Measurements from ENCODE around the gene VEGFB. TPM values are rescaled to one million over a fixed set of nuclear protein-coding genes. Genes with fewer than 3 reads are reported as not detected.
A peak's percentile ranks its signal among the peaks of the same experiment; 100 is the strongest.

The VEGFB gene
- total RNA-seq, 1 experiment from 2014 or later: 47.5 TPM

DNA sequence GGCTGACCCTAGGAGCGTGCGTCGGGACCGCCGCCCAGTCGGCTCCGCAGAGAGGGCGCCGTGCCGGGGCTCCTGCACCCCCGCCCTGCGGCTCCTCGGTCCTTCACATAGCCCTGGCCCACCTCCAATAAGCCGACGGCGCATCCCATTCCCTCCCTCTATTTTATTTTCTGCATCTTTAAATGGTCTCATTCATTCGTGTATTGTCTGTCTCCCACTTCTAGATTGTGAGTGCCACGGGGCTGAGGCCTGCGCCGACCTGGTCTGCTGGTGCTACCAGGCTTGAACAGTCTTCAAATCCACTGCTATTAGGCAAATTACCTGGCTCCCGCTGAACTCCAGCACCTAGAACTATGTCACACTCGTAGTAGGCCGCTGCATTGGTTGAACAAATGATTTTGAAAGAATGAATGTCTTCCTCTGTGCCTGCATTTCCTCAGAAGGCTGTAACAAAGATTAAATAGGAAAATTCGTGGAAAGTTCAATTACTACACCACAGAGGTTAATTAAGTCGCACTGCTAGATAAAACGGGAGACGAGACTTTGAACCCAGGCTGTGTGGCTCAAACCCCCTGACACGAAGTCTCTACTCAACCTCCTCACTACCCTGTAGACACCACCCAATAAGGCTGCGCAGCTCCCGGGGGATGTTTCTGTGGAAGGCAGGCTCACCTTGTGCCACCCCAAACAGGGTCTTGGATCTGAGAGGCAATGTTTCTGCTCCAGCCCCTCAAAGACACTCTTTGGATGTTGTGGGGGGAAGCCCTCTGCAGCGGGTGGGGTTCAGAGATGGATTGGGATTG lies 13.5 kb downstream of the VEGFB start:
- no peaks in the 10 kb centered on the region for H3K27me3 ChIP-seq (ENCODE audit: insufficient read depth, low read length)
- peak overlapping the region; percentile 57 to 74 for H3K4me3 ChIP-seq (replicated peaks in 1 of 2; ENCODE audit: low read depth in 1 of 2, low read length in 2 of 2)
- ChIA-PET CTCF (interaction anchor here (3.1 kb wide), 1 partner anchor 108 kb away, joined by 15 read pairs; no protein-coding TSS in a partner anchor), RAD21 (ENCODE audit: low non-redundant PET in 1 of 2, low total read pairs in 2 of 2, uncharacterized antibody in 2 of 2, unreplicated experiment in 2 of 2) (no interaction called here), POLR2A (interaction anchor here (2.4 to 4.6 kb wide), 2 partner anchors 22 to 56 kb away, joined by 5 to 29 read pairs; no protein-coding TSS in a partner anchor)
- H4K20me1 ChIP-seq (ENCODE audit: insufficient read depth): no peaks in the 10 kb centered on the region
- intact Hi-C loops (cut with micrococcal nuclease): no loop called here
- no peak overlapping the region for H2AFZ ChIP-seq (ENCODE audit: low read depth, low read length, poor library complexity, severe bottlenecking)
- peak overlapping the region; percentile 96 for H3K4me2 ChIP-seq (ENCODE audit: low read length)
- H3K9me2 ChIP-seq (ENCODE audit: insufficient read depth): no peaks in the 10 kb centered on the region
- DNase-seq (ENCODE audit: low read depth, low spot score) (no peak), ATAC-seq (peak; percentile 2; the same call in 1 of the 2 replicates)
- H3K4me1 ChIP-seq (ENCODE audit: control insufficient read depth in 1 of 2, insufficient read depth in 2 of 2, low read length in 2 of 2): peaks cover 34 to 76% of the 10 kb centered on the region in 2 experiments
- H3K9me3 ChIP-seq (ENCODE audit: control insufficient read depth in 1 of 2, insufficient read depth in 1 of 2, low read depth in 1 of 2, low read length in 2 of 2): no peaks in the 10 kb centered on the region
- no TSS peak for BruUV-seq (replicated peaks)
- peaks cover 0 to 12% of the 10 kb centered on the region in 2 experiments; a peak in 1 of 4 replicates for H3K36me3 ChIP-seq (ENCODE audit: control insufficient read depth in 1 of 2, insufficient read depth in 2 of 2, low read length in 2 of 2)
- peak overlapping the region; percentile 95 for H3K9ac ChIP-seq (ENCODE audit: low read length)
- TF ChIP-seq ZFX (IDR thresholded peaks at IDR 0.05) (peak; percentile 78), TCF7L2 (IDR thresholded peaks at IDR 0.05; ENCODE audit: borderline replicate concordance, extremely low read depth, insufficient read depth, insufficient read length) (no peak), POLR2A (IDR thresholded peaks at IDR 0.05; ENCODE audit: borderline replicate concordance, extremely low read depth, insufficient read depth, insufficient read length) (peak; percentile 13), JUND (IDR thresholded peaks at IDR 0.05) (no peak)
- peaks cover 50% of the 10 kb centered on the region for H3K79me2 ChIP-seq (ENCODE audit: insufficient read depth, low read length)
- H3K27ac ChIP-seq (ENCODE audit: low read depth, low read length): peak overlapping the region; percentile 94

- intact Hi-C loops (cut with micrococcal nuclease): no loop called here
- Histone ChIP-seq H3K9me3 (ENCODE audit: control insufficient read depth in 1 of 2, insufficient read depth in 1 of 2, low read depth in 1 of 2, low read length in 2 of 2) (no peaks in the 10 kb centered on the region), H3K79me2 (ENCODE audit: insufficient read depth, low read length) (peaks cover 50% of the 10 kb centered on the region), H3K4me3 (replicated peaks in 1 of 2; ENCODE audit: low read depth in 1 of 2, low read length in 2 of 2) (no peak overlapping the region), H3K36me3 (ENCODE audit: control insufficient read depth in 1 of 2, insufficient read depth in 2 of 2, low read length in 2 of 2) (peaks cover 0 to 6% of the 10 kb centered on the region in 2 experiments; a peak in 1 of 4 replicates), H3K9ac (ENCODE audit: low read length) (no peak overlapping the region), H3K27me3 (ENCODE audit: insufficient read depth, low read length) (no peaks in the 10 kb centered on the region), H2AFZ (ENCODE audit: low read depth, low read length, poor library complexity, severe bottlenecking) (no peak overlapping the region), H3K27ac (ENCODE audit: low read depth, low read length) (peak overlapping the region; percentile 94), H3K4me1 (ENCODE audit: control insufficient read depth in 1 of 2, insufficient read depth in 2 of 2, low read length in 2 of 2) (peaks cover 34 to 76% of the 10 kb centered on the region in 2 experiments), H4K20me1 (ENCODE audit: insufficient read depth) (no peaks in the 10 kb centered on the region), H3K4me2 (ENCODE audit: low read length) (peak overlapping the region; percentile 96), H3K9me2 (ENCODE audit: insufficient read depth) (no peaks in the 10 kb centered on the region)
- ATAC-seq: no peak
- DNase-seq (ENCODE audit: low read depth, low spot score): no peak
- RAD21 ChIA-PET (ENCODE audit: low non-redundant PET in 1 of 2, low total read pairs in 2 of 2, uncharacterized antibody in 2 of 2, unreplicated experiment in 2 of 2): no interaction called here
- CTCF ChIA-PET: interaction anchor here (1.9 kb wide), 1 partner anchor 108 kb away, joined by 4 read pairs; no protein-coding TSS in a partner anchor
- no TSS peak for BruUV-seq (replicated peaks)
- POLR2A ChIA-PET: interaction anchor here (1.4 kb wide), 1 partner anchor 63 kb away, joined by 3 read pairs; no protein-coding TSS in a partner anchor
- no peak for TF ChIP-seq ZNF274 (IDR thresholded peaks at IDR 0.05; ENCODE audit: low read depth, low read length)
- TF ChIP-seq RAD21 (IDR thresholded peaks at IDR 0.05; ENCODE audit: low read depth): no peak
- TF ChIP-seq, protein P1, sequence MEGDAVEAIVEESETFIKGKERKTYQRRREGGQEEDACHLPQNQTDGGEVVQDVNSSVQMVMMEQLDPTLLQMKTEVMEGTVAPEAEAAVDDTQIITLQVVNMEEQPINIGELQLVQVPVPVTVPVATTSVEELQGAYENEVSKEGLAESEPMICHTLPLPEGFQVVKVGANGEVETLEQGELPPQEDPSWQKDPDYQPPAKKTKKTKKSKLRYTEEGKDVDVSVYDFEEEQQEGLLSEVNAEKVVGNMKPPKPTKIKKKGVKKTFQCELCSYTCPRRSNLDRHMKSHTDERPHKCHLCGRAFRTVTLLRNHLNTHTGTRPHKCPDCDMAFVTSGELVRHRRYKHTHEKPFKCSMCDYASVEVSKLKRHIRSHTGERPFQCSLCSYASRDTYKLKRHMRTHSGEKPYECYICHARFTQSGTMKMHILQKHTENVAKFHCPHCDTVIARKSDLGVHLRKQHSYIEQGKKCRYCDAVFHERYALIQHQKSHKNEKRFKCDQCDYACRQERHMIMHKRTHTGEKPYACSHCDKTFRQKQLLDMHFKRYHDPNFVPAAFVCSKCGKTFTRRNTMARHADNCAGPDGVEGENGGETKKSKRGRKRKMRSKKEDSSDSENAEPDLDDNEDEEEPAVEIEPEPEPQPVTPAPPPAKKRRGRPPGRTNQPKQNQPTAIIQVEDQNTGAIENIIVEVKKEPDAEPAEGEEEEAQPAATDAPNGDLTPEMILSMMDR (IDR thresholded peaks at IDR 0.05 in 2 of 3, conservative IDR thresholded peaks at IDR 0.05 in 1 of 3; ENCODE audit: borderline replicate concordance in 1 of 3, insufficient read depth in 1 of 3, low read depth in 2 of 3, low read length in 2 of 3): no peak
- TF ChIP-seq POLR2AphosphoS5 (IDR thresholded peaks at IDR 0.05; ENCODE audit: low read depth, low read length): no peak
- no peak for TF ChIP-seq EZH2 (IDR thresholded peaks at IDR 0.05)
- no peak for TF ChIP-seq SIN3A (IDR thresholded peaks at IDR 0.05; ENCODE audit: low read depth)
- TF ChIP-seq, protein P2, sequence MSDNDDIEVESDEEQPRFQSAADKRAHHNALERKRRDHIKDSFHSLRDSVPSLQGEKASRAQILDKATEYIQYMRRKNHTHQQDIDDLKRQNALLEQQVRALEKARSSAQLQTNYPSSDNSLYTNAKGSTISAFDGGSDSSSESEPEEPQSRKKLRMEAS (IDR thresholded peaks at IDR 0.05): no peak
- TF ChIP-seq TCF7L2 (IDR thresholded peaks at IDR 0.05; ENCODE audit: borderline replicate concordance, extremely low read depth, insufficient read depth, insufficient read length): no peak
- no peak for TF ChIP-seq CEBPB (IDR thresholded peaks at IDR 0.05; ENCODE audit: low read depth)
- TF ChIP-seq, protein P3, sequence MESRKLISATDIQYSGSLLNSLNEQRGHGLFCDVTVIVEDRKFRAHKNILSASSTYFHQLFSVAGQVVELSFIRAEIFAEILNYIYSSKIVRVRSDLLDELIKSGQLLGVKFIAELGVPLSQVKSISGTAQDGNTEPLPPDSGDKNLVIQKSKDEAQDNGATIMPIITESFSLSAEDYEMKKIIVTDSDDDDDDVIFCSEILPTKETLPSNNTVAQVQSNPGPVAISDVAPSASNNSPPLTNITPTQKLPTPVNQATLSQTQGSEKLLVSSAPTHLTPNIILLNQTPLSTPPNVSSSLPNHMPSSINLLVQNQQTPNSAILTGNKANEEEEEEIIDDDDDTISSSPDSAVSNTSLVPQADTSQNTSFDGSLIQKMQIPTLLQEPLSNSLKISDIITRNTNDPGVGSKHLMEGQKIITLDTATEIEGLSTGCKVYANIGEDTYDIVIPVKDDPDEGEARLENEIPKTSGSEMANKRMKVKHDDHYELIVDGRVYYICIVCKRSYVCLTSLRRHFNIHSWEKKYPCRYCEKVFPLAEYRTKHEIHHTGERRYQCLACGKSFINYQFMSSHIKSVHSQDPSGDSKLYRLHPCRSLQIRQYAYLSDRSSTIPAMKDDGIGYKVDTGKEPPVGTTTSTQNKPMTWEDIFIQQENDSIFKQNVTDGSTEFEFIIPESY (IDR thresholded peaks at IDR 0.05; ENCODE audit: extremely low read depth, insufficient replicate concordance, low read length): no peak
- TF ChIP-seq ELF1 (IDR thresholded peaks at IDR 0.05; ENCODE audit: borderline replicate concordance, low read depth): no peak
- no peak for TF ChIP-seq ZFX (IDR thresholded peaks at IDR 0.05)
- no peak for TF ChIP-seq FOSL1 (IDR thresholded peaks at IDR 0.05; ENCODE audit: low read depth)
Measured at GRCh38 chr11:64248578-64248977, 14.2 kb downstream of the VEGFB start.
